ENCODE data around the gene SGCB.
"Not testable (repeated sequence)": the region's sequence is repeated elsewhere in the genome, so short reads cannot be mapped to it uniquely, and the experiment has no call there.

SGCB gene, protein sequence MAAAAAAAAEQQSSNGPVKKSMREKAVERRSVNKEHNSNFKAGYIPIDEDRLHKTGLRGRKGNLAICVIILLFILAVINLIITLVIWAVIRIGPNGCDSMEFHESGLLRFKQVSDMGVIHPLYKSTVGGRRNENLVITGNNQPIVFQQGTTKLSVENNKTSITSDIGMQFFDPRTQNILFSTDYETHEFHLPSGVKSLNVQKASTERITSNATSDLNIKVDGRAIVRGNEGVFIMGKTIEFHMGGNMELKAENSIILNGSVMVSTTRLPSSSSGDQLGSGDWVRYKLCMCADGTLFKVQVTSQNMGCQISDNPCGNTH

DNA sequence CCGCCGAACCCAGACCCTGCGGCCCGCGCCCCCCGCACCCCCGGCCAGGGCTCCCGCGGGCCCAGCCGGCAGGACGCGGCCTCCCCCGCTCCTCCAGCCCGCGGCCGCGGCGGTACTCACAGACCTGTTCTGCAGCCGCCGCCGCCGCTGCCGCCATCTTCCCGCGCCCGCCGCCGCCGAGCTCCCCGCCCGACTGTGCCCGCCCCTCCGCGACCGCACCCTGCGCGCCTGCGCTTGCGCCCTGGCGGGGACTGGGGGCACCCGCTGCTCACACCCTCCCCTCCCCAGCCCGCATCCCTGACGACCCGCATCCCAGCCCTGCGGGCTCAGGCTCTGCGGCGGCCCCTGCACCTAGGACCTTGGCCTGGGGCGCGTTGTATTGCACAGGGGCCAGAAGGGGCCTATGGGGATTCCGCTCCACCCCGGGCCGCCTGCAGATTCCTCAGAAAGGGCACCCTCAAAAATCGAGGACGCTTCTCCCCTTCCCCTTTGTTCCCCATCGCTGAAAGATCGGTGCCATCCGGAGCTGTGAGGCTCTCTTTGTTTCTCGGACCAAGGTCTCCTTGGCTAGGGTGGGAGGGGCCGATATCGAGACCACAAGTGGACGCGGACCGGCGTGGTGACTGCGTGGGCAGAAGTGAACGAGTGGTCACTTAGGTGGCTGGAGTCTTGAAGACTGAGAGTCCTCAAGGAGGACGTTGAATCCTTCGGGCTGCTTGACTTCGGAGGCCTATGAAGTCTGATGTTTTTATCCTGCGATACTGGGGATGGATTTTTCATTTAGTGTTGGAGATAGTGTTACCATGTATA is at the start of gene SGCB:
Gene SGCB (minus strand): TSS at position 197 of the 810 bp plus-strand sequence. CDS start 40 bp downstream, at position 157.
- peak; percentile 70 for DNase-seq

DNA sequence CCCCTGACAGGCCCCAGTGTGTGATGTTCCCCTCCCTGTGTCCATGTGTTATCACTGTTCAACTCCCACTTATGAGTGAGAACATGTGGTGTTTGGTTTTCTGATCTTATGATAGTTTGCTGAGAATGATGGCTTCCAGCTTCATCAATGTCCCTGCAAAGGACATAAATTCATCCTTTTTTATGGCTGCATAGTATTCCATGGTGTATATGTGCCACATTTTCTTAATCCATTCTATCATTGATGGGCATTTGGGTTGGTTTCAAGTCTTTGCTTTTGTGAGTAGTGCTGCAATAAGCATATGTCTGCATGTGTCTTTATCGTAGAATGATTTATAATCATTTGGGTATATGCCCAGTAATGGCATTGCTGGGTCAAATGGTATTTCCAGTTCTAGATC is 48.3 kb upstream of the SGCB start:
- DNase-seq: not testable (repeated sequence)

DNA sequence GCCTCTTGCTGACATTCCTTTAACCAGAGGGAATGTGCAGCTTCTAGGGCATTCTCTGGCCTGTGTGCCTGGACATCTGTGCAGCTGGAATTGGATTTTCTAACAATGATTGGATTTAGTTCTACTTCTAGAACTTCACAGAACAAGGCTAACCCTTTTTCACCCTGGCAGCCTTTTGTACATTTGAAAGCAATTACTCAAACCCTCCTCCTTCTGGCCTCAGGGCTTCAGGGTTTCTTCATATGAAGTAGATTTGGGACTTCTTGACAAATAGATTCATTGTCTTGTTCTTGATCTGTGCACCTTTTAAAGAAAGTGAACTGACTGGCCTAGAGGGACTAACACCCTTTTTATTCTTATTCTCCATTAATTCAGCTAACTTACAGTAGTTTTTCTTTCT is 43.1 kb upstream of the SGCB start:
- DNase-seq: no peak

DNA sequence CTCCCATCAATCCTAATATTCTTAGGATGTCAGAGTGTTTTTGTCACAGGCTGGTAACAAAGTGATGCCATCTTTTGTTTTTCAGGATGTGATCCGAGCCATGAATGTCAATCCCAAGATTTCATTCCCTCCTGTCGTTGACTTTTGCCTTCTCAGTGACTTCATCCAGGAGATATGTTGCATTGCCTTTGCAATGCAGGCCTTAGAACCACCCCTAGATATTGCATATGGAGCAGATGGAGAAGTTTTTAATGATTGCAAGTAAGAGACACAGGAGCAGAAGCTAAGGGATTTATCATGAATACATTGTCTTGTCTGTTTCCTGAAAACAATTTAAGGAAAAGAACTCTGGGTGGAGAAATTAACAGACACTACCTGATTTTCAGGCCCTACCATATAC is 41.6 kb upstream of the SGCB start:
- DNase-seq: no peak

DNA sequence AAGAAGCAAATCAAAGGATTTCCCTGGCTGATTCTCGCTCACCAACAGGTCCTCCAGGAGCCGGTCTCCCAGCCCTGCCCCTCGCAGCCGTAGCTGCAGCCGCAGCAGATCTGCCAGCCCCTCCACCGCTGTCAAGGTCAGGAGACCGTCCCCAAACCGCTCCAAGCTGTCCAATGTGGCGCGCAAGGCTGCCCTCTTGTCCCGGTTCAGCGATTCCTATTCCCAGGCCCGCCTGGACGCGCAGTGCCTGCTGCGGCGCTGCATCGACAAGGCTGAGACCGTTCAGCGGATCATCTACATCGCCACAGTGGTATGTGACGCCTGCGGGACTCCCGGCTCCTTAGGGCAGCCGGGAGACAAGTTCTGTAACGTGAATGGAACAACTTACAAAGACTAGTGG is 38.6 kb upstream of the SGCB start:
- DNase-seq: no peak

DNA sequence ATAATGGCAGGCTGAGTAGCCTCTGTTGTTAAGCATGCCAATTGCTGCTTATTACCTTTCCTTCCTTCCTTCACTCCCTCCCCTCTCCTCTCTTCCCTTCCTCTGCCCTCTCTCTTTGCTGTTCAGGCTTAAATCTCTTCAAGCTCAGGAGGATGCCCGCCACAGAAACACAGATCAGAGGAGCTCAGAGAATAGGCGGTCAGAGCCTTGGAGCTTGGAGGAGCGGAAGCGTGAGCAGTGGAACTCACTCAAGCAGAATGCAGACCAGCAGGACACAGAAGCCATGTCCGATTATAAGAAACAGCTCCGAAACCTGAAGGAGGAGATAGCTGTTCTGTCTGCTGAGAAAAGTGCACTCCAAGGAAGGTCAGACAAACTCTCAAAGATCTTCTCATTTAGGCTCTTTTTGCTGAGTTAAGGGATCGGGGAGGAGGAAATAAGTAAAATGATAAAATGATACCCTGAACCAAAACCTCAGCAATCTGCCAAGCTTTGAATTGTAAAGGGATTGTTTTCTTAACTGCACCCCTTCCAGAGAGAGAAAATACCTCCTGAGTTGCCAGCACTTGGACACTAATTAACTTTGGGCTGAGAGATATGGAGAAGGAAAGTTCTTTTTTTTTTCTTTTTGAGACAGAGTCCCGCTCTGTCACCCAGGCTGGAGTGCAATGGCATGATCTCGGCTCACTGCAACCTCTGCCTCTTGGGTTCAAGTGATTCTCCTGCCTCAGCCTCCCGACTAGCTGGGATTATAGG is 33.9 kb upstream of the SGCB start:
- no peak for DNase-seq

DNA sequence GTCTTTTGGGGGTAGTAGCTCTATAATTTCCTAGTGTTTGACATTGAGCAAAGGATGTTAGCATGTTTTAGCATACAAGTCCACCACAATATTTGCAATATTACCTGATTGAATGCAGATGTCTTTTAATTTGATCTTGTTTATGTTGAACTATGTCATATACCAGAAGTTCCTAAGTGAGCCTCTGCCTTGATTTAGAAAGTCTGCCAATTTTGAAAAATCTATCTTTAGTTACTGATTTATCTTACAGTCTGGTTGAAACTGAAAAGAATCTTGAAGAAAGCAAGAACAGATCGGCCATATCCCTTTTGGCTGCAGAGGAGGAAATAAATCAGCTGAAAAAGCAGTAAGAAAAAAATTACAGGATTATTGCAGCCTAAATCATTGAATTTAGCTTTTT is 31.5 kb upstream of the SGCB start:
- DNase-seq: no peak

DNA sequence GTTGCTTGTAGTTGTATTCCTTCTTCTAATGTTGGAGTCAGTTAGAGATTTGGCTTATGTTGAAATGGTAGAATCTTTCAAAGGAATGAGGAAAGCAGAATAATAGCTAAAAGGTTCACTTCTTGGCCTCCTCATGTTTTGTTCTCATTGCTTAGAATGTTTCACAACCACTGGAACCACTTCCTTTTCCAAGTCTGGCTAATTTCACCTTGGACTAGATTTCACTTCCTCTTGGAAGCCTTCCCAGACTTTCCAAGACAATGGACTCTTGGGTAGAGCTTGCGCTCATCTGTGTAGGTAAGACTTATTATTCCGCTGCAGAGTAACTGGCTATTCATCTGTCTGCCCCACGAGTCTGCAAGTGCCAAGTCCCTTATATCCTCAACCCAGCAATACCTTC is 21.3 kb upstream of the SGCB start:
- DNase-seq: no peak

DNA sequence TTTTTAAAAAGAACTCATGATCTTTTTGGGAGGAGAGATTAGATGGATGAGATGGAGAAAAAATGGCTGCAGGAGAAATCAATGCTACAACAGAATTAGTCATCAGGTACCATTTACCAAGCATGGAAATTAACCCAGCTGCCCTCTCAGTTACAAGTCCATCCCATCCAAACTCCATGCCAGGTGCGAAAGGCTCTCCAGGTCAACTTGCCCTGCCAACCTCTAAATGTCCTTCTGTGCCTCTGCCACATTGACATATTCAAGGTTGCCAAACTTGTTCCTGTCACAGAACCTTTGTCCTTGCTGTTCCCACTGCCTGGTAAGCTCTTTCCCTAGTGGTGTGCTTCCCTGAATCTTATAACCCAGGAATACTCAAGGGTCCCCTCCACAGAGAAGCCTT is 20.2 kb upstream of the SGCB start:
- no peak for DNase-seq

DNA sequence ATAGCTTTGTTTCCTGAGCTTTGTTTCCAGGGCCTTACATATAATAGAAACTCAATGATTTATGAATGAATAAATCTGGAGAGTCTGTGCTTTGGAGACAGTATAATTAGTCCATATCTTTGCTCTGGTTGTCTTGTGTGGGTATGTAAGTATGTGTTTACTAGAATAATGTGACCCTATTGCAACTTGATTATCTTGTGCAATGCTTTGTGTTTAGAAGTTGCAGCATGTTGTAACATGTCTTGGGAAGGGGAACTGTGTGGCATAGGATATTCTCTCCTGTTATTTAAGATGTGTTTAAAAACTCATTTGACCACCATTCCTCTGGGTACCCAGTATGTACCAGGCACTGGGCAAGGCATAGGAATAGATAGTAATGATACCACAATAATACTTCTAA is 19.1 kb upstream of the SGCB start:
- no peak for DNase-seq

DNA sequence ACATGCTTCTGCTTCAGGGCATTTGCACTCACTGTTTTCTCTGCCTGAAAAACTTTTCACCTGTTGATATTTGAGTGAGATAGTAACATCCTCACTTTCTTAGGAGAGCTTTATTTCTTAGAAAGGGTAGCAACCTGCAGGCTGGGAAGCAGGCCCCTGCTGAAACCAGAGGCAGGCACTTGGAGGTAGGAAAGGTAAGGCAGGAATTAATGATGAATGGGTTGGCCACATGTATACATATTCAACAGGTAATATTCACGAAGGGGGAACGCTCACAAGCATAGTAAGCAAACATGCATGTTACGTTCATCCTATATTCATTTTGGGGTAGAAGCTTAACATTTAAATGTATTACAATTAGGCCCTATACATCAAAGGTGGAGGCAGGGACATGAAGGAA is 16.2 kb upstream of the SGCB start:
- no peak for DNase-seq

DNA sequence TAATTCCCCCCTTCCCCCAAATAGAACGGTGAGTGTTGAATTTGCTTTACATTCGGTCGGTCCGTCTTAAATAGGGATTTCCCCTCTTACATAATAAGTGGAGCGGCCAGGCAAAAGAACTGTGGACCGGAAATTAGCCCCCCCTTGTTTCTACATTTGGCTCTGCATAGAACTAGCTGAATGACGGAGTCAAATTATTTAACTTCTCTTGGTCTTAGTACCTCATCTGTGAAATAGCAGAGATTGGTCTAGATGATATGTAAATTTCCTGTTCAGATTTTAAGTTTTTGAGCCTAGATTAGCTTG is 14.3 kb upstream of the SGCB start:
- DNase-seq: no peak

DNA sequence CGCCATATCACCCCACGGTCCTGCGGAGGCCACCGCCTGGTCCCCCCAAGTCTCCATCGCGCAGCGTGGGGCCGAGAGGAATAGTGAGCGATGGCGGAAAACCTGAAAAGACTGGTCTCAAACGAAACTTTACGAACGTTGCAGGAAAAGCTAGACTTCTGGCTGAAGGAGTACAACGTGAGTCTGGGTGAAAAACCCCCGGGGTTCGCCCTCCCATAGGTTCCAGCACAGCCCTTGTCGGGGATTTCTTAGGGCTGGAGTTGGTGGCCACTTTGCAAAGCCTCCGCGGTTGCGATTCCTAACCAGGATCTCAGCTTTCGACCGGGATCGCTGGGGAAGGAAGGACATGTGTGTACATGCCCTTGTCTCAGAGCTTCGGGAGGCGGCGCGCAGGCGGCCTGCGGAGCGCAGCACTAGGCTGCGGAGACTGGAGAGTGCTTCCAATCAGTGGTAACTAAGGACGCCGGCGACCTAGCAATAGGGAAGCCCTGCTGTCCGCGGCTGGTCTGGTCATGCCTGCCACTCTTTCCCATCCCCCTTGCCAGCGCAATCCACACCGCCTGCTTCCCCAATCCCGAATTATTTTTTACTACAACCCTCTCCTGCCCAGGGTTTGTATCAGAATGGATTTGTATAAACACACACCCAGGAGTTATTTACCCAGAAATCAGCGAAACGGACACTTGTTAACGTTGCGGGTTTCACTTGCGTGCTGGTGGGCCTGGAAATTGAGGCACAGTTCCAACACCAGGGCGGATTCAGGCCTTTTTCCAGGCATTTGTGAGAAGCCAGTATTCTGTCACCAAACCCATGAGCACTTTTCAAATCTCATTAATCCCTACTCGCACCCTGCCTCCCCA is 13.7 kb upstream of the SGCB start:
- DNase-seq: no peak

DNA sequence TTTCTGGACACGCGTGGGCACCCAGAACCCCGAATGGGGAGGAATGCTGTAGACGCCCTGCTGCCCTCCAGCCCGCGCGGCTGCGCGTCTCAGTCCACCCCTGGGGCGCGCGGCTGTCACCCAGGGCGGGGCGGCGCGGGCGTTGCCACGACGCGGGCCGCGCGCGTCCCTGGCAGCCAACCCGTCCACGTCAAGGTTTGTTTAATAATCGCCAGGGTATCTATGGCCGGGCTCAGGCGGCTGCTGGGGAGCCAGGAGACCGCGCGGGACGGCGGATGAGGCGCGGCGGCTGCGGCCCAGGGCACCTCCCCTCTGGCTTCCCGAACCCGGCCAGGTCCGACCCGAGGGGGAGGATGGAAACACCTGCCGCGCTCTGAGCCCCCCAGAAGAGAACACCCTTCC is 13.1 kb upstream of the SGCB start, which contains the start of gene SPATA18:
Gene SPATA18 (plus strand): TSS at position 92 of the 402 bp plus-strand sequence. CDS start 401 bp downstream, outside the sequence.
- no peak for DNase-seq

DNA sequence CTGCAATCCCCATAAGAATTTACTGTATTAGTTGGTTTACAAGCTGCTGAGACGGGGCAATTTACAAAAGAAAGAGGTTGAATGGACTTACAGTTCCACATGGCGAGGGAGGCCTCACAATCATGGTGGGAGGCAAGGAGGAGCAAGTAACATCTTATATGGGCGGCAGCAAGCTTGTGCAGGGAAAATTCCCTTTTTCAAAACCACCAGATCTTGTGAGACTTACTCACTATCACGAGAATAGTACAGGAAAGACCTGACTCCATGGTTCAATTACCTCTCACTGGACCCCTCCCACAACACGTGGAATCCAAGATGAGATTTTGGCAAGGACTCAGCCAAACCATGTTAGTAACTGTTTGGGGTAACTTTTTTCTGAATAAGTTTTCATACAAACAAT is 11.2 kb upstream of the SGCB start:
- DNase-seq: no peak

DNA sequence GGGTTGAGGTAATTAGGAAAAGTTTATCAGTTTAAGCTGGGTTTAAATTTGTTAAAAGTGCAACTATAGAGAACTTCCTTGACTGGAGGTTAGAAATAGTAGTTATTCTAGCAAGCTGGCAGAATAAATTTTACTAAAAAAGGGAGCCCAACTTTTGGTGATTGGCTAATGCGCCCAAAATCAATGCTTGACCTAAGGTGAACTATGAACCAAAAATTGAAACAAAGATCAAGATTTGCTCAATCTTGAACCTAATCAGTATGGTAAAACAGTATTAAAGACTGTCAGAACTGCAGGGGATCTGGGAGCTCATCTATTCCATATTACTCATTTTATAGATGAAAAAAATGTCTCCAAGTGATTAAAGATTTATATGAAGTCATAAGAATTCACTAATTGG is 6.9 kb upstream of the SGCB start:
- no peak for DNase-seq

DNA sequence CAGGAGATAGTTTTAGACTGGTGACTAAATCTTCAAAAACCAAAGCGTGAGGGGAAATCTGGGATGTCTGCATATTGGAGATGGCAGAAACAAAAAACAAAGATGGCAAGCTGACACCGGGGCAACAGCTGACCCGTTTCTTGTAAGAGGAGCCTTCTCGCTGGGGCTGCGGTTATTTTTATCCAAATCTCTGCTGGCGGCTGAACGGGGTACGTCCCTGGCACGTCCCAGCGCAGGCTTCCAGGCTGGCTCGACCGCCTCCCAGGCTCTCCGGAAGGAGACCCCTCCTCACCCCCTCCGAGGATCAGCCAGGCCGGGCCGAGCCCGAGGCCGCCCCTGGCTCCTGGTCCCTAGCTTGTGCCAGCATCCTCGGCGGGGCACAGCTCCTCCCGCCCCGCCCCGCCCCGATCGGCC is 403 bp downstream of the SGCB start:
- peak; percentile 8 for DNase-seq

DNA sequence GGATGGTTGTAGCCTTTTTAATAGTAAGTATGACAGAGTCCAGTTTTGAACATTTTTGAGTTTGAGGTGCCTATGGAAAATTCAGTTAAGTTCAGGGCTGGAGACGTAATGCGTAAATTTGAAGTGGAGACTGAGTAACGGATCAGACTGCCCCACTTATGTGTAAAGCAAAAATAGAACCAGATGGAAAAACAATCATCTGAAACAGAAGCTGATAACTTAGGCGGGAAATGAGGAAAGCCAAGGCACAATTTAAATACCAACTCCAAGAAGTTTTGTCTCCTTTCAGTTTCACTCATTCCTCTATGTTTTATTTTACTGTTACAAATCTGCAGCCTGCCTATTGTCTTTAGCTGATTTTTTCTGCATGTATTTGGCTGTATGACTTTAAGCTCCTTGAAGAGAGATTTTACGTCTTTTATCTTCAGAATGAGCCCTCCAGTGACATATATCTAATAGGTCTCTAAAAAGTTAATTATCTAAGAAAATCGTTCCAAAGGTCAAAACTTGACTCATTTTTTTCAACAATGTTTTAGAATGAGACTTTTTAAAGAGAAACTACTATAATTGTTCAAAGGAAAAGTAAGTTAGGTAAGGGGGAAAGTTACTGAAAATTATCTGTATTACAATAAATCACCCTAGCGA is 1.1 kb downstream of the SGCB start:
- DNase-seq: no peak

DNA sequence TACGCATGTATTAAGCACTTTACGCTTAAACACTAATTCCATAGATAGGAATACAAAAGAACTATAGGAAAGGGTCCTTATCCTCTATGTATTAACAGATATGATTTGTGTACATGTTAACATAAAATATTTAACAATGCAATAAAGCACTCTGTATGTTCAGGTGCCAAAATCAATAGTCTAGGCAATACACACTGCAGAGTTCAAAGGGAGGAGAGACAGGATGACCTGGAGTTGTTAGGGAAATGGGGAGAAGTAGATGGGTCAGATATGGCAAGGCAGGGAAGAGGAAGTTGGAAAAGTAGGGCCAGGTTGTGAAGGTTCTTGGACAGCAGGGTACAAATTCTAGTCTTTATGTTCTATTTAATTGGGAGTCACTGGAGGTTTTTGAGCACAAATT is 2.9 kb downstream of the SGCB start:
- DNase-seq: no peak

DNA sequence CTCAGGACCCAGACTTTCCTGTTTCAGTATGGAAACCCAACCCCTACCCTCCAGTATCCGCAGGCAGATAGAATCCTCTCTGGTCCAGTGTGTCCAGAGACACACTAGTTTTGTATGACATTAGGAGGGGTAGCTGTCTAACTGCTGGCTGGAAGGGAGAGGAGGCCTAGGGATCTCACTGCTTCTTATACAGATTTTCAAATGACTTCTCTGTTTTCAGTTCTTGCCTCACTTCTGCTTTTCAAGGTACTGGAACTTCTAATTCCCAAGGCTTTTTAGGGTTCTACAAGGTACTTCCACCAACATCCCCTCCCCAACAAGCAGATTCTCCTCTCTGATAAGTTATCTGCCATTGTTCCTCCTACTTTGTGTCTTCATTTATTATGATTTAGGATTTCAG is 6.1 kb downstream of the SGCB start:
- no peak for DNase-seq

DNA sequence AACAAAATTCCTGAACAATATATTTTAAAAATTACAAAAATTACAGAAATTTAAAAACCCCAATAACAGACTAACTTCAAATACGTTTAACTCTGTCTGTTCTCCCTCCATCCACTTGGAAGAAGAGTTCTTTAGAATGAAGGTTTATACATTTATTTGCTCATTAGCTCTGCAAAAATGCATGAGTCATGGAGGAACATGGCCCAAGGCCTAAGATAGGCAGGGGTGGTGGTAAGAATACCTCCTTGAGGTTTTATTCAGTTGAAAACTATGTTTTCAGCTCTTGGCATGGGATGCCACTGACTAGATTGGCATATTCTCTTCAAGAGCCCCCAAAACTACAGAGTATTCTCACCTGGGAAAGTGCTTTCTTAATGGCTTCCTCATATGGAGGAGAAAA is 9.1 kb downstream of the SGCB start:
- DNase-seq: no peak

DNA sequence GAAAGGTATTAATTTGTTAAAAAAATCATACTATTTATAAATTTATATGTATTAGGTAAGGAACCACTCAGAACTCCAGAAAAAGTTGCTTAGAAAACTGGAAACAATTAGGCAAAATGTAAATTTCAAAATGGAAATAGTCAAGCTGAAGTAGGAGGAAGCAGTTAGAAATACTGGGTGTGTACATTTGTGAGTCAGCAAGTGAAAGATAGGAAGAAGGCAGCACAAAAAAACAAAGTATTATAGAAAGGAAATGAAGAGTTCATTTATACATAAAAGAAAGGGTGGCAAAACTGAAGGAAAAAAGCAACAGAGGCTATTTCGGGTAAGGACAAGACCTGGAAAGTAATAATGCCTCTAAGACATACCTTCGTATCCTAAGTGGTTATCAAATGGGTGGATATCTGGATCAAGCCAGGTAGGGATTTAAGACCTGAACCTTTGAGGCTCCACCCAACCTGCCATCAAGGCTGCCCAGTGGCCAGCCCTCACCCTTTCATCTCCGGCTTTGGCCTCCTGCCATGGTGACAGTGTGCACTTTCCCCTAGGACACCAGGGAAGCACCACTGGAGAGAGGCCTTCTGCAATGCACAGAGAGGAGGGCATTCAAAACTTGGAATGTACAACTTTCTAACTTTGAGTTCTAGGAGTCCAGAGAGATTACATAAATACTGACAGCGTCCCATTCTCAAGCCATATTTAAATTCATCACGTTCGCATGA is 18.0 kb downstream of the SGCB start, which contains the start of gene LRRC66:
Gene LRRC66 (minus strand): TSS at position 428 of the 722 bp plus-strand sequence. CDS start 2,750 bp downstream, outside the sequence.
- no peak for DNase-seq

All from stimulated activated CD4-positive, alpha-beta T cell treated with anti-CD3 and anti-CD28 coated beads, Interleukin-4, amount 100 ng/mL, for 24 hours (primary cell).